Superior temporal gyrus (tissue), 1 donor: ENCODE data around the gene RUVBL2.
"Not testable (repeated sequence)": the region's sequence is repeated elsewhere in the genome, so short reads cannot be mapped to it uniquely, and the experiment has no call there.

Experiments used
- DNase-seq: peaks from one replicate; pipeline ENCODE4 v3.0.0-alpha.2; 2016; ENCODE audit errors: extremely low spot score

Gene RUVBL2

GRCh38 chr19:49049834-49050233 lies 56.1 kb downstream of the RUVBL2 start:
- not testable (repeated sequence) for DNase-seq

GRCh38 chr19:49050376-49051033 lies 56.8 kb downstream of the RUVBL2 start:
- DNase-seq, result not testable (repeated sequence)

- DNase-seq, result peak; percentile 9
These were observed 62.6 kb downstream of the RUVBL2 start for GRCh38 chr19:49056101-49056901.

- not testable (repeated sequence) for DNase-seq
These were observed 63.4 kb downstream of the RUVBL2 start for GRCh38 chr19:49056902-49057596.

- no peak for DNase-seq
These were observed 64.0 kb downstream of the RUVBL2 start, which contains the start of gene CGB7 for GRCh38 chr19:49057636-49058234. TSS of gene CGB7 (minus strand) at chr19:49057749. CDS start at chr19:49055375, 2,374 bp downstream.

- no peak for DNase-seq
These were observed 64.9 kb downstream of the RUVBL2 start for GRCh38 chr19:49058562-49058961.

- DNase-seq, result no peak
These were observed 65.4 kb downstream of the RUVBL2 start for GRCh38 chr19:49059053-49059452.

- DNase-seq, result no peak
These were observed 67.3 kb downstream of the RUVBL2 start for GRCh38 chr19:49061000-49061399.

GRCh38 chr19:49061445-49061844 lies 67.8 kb downstream of the RUVBL2 start:
- DNase-seq, result no peak

GRCh38 chr19:49064029-49064629 lies 70.4 kb downstream of the RUVBL2 start:
- no peak for DNase-seq

- no peak for DNase-seq
These were observed 71.3 kb downstream of the RUVBL2 start, which contains the start of gene NTF4 for GRCh38 chr19:49064768-49065611. TSS of gene NTF4 (minus strand) at chr19:49064818. CDS start at chr19:49061997, 2,821 bp downstream.
